ENCODE results near the gene SCPEP1.
"Not testable (repeated sequence)": the region's sequence is repeated elsewhere in the genome, so short reads cannot be mapped to it uniquely, and the experiment has no call there.

SCPEP1 gene

GRCh38 chr17:56965681-56966080 is 12.2 kb upstream of the SCPEP1 start:
- not testable (repeated sequence) for DNase-seq (ENCODE audit: low read depth in 3 of 3)

- DNase-seq (ENCODE audit: low read depth in 3 of 3): no peak
Observed at GRCh38 chr17:56966338-56966737, 11.6 kb upstream of the SCPEP1 start.

- no peak for DNase-seq (ENCODE audit: low read depth in 3 of 3)
Observed at GRCh38 chr17:56970974-56971373, 7.0 kb upstream of the SCPEP1 start.

- no peak for DNase-seq (ENCODE audit: low read depth in 3 of 3)
Observed at GRCh38 chr17:56972111-56972730, 5.7 kb upstream of the SCPEP1 start.

- no peak for DNase-seq (ENCODE audit: low read depth in 3 of 3)
Observed at GRCh38 chr17:56973520-56973919, 4.4 kb upstream of the SCPEP1 start.

GRCh38 chr17:56974055-56974454 is 3.9 kb upstream of the SCPEP1 start:
- no peak for DNase-seq (ENCODE audit: low read depth in 3 of 3)

DNA sequence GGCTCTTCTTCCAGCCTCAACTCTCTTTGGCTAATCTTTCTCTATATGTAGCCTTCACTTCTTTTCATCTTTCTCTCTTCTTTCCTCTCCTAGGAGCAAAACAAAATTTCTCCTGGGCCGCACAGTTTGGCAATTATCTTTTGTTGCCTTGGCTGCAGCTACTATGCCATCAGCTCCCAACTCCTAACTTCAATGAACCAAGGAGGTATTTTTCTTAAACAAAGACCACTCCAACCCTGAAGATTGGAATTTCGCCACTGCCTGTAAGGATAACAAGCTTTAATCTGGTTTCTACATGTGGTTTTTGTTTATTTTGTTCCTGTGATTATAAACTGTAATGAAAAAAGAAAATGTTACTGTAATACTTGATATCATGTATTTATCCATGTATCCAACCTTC is 2.3 kb upstream of the SCPEP1 start:
- DNase-seq (ENCODE audit: low read depth in 3 of 3): no peak

- no peak for DNase-seq (ENCODE audit: low read depth in 3 of 3)
Observed at GRCh38 chr17:56976941-56977608, 856 bp upstream of the SCPEP1 start.

GRCh38 chr17:56978441-56979090 is 635 bp downstream of the SCPEP1 start:
- DNase-seq (ENCODE audit: low read depth in 3 of 3): no peak

DNA sequence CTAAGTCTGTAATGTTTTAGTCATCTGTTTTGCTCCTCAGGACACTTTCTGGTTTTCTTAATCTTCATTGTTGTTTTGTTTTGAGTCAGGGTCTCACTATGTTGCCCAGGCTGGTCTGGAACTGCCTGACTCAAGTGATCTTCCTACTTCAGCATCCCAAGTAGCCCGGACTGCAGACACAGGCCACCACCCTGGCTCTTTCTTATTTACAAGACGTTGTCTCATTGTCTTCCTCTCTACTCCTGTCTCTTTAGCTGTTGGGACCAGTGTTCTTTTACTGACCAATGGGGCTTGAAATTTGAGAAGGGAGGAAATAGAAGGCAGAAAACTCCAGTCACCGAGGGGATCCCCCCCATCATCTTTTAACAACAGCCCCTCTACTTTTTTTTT is 1.2 kb downstream of the SCPEP1 start:
- no peak for DNase-seq (ENCODE audit: low read depth in 3 of 3)

- not testable (repeated sequence) for DNase-seq (ENCODE audit: low read depth in 3 of 3)
Observed at GRCh38 chr17:56980526-56980925, 2.6 kb downstream of the SCPEP1 start.

- no peak for DNase-seq (ENCODE audit: low read depth in 3 of 3)
Observed at GRCh38 chr17:56982312-56982711, 4.4 kb downstream of the SCPEP1 start.

DNA sequence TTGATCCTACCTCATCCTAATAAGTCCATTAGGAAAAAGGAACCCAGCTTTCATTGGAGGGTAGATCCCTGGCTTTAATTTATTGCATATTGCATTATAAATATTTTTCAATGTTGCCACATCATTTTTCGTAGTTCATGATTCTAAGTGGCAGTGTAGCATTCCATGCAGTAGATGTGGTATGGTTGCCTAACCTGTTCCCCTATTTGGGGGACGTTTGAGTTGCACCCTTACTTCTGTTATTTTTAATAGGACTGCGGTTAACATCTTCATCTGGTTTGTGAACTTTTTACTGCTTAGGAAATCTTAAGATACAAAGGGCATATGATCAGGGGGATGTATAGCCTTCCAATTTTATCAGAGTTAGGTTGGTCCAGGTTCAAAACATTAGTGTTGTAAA is 5.4 kb downstream of the SCPEP1 start:
- DNase-seq (ENCODE audit: low read depth in 3 of 3): no peak

DNA sequence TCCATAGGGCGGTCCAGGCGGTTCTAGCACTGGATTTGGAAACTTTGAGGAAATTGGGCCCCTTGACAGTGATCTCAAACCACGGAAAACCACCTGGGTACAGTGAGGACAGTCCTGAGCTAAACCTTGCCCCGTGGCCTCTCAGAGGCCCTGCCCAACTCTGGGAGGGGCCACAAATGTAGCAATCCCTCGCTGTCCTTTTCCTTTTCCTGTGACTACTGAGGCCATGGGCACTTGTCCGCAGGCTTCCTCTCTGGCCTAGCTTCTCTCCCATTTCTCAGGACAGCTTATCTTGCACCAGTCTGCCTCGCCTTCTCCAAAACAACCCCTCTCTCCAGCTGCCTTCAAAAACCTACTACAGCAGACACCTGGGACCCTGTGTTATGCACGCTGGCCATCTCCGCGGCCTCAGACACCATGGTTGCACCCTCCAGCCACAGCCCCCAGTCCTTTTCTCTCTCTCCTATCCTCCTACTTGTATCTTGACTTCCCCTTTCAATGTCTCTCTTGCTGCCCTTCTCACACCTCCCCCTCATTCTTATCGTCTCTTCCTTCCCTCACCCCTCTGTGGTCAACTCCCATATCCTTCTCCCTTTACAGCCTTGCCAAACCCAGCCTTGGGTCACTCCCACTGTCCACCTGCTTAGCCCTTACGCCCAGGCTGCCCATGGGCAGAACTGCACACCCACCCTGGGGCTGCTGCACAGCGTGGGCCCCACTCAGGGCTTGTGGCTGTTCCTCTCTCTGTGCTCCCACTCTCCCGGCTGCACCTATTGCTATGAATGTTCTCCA is 7.6 kb downstream of the SCPEP1 start:
- no peak for DNase-seq (ENCODE audit: low read depth in 3 of 3)

DNA sequence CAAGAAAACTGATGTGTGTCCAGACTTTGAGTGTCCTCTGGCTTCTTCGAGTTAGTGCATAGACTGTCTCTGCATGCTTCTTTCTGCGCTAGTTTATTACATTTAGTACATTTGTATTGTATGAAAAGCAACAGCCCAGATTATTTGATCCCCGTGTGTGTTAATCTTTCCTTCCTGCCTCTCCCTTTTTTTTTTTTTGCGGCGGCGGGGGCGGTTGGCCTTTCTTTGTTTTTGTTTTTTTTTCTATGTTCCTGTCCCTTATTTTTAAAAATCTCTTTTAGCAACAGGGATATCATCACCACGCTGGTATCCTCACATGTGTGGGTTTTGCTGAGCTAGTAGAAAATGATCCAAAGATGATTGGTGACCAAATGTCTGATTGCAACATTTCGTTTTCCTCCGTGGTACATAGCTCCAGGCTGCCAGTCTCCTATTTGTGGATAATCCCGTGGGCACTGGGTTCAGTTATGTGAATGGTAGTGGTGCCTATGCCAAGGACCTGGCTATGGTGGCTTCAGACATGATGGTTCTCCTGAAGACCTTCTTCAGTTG is 9.4 kb downstream of the SCPEP1 start:
- DNase-seq (ENCODE audit: low read depth in 3 of 3): no peak

DNA sequence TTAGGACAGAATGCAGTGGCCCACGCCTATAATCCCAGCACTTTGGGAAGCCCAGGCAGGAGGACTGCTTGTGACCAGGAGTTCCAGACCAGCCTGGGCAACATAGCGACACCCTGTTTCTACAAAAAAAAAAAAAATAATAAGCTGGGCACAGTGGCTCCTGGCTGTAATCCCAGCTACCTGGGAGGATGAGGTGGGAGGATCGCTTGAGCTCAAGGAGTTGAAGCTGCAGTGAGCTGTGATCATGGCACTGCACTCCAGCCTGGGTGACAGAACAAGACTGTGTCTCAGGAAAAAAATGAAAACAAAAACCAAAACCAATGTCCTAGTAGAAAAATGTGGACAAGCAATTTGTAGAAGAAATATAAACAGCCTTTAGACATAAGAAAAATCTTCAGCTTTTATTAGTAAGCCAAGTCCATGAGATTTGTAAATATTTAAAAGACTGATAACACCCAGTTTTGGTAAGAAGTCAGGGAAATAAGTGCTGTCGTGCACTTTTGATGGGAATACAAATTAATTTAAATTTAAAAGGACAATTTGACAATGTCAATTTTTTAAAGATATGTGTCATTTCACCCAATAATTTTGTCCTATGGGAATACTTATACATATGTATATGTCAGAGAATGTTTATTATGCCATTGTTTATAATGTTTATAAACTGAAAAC is 11.1 kb downstream of the SCPEP1 start:
- DNase-seq (ENCODE audit: low read depth in 3 of 3): no peak

- DNase-seq (ENCODE audit: low read depth in 3 of 3): no peak
Observed at GRCh38 chr17:56992364-56992763, 14.4 kb downstream of the SCPEP1 start.

DNA sequence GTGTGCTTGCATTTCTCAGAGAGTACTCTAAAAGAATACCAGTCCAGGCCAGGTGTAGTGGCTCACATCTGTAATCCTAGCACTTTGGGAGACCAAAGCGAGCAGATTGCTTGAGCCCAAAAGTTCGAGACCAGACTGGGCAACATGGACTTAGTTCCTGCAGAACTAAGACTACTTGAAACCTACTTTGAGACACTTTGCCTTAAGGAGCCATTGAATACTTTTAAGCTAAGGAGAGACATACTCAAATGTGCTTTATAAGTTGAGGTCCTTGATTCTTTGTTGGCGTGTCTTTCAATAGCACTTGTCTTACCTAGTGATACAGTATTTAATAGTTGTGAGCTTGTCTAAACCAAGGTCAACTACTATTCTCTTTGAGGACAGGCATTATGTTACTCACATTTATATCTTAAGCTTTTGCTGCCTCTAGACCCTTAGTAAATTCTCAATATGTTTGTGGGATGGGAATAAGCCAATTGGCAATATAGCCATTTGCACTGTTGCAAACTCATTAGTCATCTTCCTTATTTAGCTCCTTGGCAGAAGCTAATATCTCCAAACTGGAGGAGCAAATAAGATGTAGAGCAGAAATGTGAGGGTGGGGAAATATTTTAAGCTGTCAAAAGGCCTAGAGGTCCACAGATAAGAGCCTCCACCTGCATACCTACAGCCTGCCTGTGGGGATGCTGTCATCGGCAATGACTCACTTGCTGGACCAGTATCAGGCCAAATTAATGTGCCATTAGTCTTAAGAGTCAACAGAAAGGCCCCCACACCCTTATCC is 16.3 kb downstream of the SCPEP1 start:
- no peak for DNase-seq (ENCODE audit: low read depth in 3 of 3)

GRCh38 chr17:56995766-56996165 is 17.8 kb downstream of the SCPEP1 start:
- DNase-seq (ENCODE audit: low read depth in 3 of 3): no peak

- no peak for DNase-seq (ENCODE audit: low read depth in 3 of 3)
Observed at GRCh38 chr17:56997313-56997712, 19.4 kb downstream of the SCPEP1 start.

DNA sequence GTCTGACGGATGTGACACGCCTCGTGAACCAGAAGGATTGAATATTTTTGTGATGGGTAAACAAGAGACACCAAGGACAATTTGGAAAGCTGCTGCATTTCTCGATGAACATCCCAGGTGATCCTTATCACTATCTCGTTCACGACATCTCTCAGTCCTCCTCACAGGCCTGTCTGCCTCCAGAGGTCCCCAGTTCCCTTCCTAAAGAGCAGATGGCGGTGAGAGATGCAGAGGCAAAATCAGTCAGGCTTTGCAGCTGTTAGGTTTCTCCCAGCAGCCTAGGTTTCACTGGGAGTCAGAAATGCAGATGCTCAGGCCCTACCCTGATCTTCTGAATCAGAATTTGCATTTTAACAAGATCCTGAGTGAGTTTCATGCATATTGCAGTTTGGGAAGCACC is 23.6 kb downstream of the SCPEP1 start:
- DNase-seq (ENCODE audit: low read depth in 3 of 3): no peak
